SK-N-SH (cell line): ENCODE results near the gene POLR3E. TPM values are rescaled to one million over a fixed set of nuclear protein-coding genes. Genes with fewer than 3 reads are reported as not detected.
"Not testable (repeated sequence)": the region's sequence is repeated elsewhere in the genome, so short reads cannot be mapped to it uniquely, and the experiment has no call there.

Experiments used
- CTCF ChIA-PET: fragments of 300-600, 350-600 bp; formaldehyde crosslinking; extraction: SDS; loops from one replicate; lab custom pipeline; 2021; lab: Yijun Ruan, JAX
- POLR2A ChIA-PET: fragments of 350-600 bp; sonication (Branson Sonifier 250); formaldehyde crosslinking; extraction: SDS; loops from one replicate; lab custom pipeline; 2020; ENCODE audit warnings: antibody characterized with exemption, inconsistent platforms; lab: Yijun Ruan, JAX
- DNase-seq: peaks from one replicate; pipeline ENCODE4 v3.0.0; 2012
- H2AFZ ChIP-seq: fragments of 200-600 bp; sonication (generic); 2 replicates; pipeline ENCODE4 v1.8.1; 2016; ENCODE audit warnings: antibody characterized with exemption, mild to moderate bottlenecking, low read depth
- H3F3A ChIP-seq: fragments of 200-600 bp; sonication (generic); replicated peaks from 2 replicates; pipeline ENCODE3; 2016; ENCODE audit warnings: antibody characterized with exemption, mild to moderate bottlenecking; ENCODE audit not compliant: insufficient read depth
- H3K27ac ChIP-seq, 2 experiments: fragments of 200-500 bp in 1 of 2; fragments of 200-600 bp in 1 of 2; sonication (Bioruptor generic) in 1 of 2; sonication (generic), shearing (Covaris generic) in 1 of 2; 2 replicates each; pipeline versions ENCODE4 v1.5.1 to v1.6.1; 2014 to 2016; ENCODE audit warnings: low read depth in 2 of 2, inconsistent platforms in 1 of 2, low read length in 1 of 2, mild to moderate bottlenecking in 1 of 2, mixed read lengths in 1 of 2
- H3K27me3 ChIP-seq: fragments of 200-600 bp; sonication (generic), shearing (Covaris generic); 2 replicates; pipeline ENCODE4 v1.6.1; 2016; ENCODE audit warnings: mixed run types; ENCODE audit not compliant: insufficient read depth
- H3K36me3 ChIP-seq, 2 experiments: fragments of 200-500 bp in 1 of 2; fragments of 200-600 bp in 1 of 2; sonication (Bioruptor generic) in 1 of 2; sonication (generic) in 1 of 2; replicated peaks in 1 of 2; 2 replicates each; pipeline versions ENCODE3 to v1.5.1; 2014 to 2016; ENCODE audit warnings: low read length in 1 of 2, mild to moderate bottlenecking in 1 of 2; ENCODE audit not compliant: insufficient read depth in 2 of 2, control insufficient read depth in 1 of 2
- H3K4me1 ChIP-seq, 2 experiments: fragments of 200-500 bp in 1 of 2; fragments of 200-600 bp in 1 of 2; sonication (Bioruptor generic) in 1 of 2; sonication (generic), shearing (Covaris generic) in 1 of 2; 2 replicates each; pipeline versions ENCODE4 v1.5.1 to v1.6.1; 2014 to 2016; ENCODE audit warnings: low read depth in 1 of 2, low read length in 1 of 2, mixed run types in 1 of 2; ENCODE audit not compliant: insufficient read depth in 2 of 2, control insufficient read depth in 1 of 2
- H3K4me2 ChIP-seq: fragments of 200-600 bp; sonication (generic), shearing (Covaris generic); 2 replicates; pipeline ENCODE4 v1.6.1; 2017; ENCODE audit warnings: mixed run types
- H3K4me3 ChIP-seq, 2 experiments: fragments of 200-500 bp in 1 of 2; fragments of 200-600 bp in 1 of 2; sonication (Bioruptor generic) in 1 of 2; sonication (generic), shearing (Covaris generic) in 1 of 2; 2 replicates each; pipeline versions ENCODE4 v1.5.1 to v1.8.1; 2014 to 2016; ENCODE audit warnings: low read depth in 2 of 2, inconsistent platforms in 1 of 2, low read length in 1 of 2, mild to moderate bottlenecking in 1 of 2, mixed read lengths in 1 of 2, moderate library complexity in 1 of 2
- H3K79me2 ChIP-seq: fragments of 200-600 bp; sonication (generic); 2 replicates; pipeline ENCODE4 v1.8.1; 2017; ENCODE audit warnings: mild to moderate bottlenecking; ENCODE audit not compliant: insufficient read depth
- H3K9ac ChIP-seq: fragments of 200-600 bp; sonication (generic); 2 replicates; pipeline ENCODE4 v1.6.1; 2017; ENCODE audit warnings: mixed run types
- H3K9me2 ChIP-seq: fragments of 200-600 bp; sonication (generic); 2 replicates; pipeline ENCODE4 v1.6.1; 2017; ENCODE audit warnings: mixed run types
- H3K9me3 ChIP-seq: fragments of 200-600 bp; sonication (generic); 2 replicates; pipeline ENCODE4 v1.6.1; 2017; ENCODE audit warnings: mixed run types, mild to moderate bottlenecking, moderate library complexity
- H4K20me1 ChIP-seq: fragments of 200-600 bp; sonication (generic); 2 replicates; pipeline ENCODE4 v1.6.1; 2017; ENCODE audit warnings: mild to moderate bottlenecking, mixed run types; ENCODE audit not compliant: insufficient read depth
- CTCF ChIP-seq: fragments of 200-600 bp; sonication (generic); IDR thresholded peaks from 2 replicates; pipeline ENCODE4 v1.6.1; 2017; ENCODE audit warnings: antibody characterized with exemption, mild to moderate bottlenecking, moderate library complexity
- ELF1 ChIP-seq: IDR thresholded peaks from 2 replicates; pipeline ENCODE4 v1.4.0; 2012
- EZH2phosphoT487 ChIP-seq: fragments of 200-600 bp; sonication (generic); IDR thresholded peaks from 2 replicates; pipeline ENCODE4 v1.6.1; 2017; ENCODE audit warnings: low read depth, mixed run types, mild to moderate bottlenecking, antibody characterized with exemption, moderate library complexity, borderline replicate concordance
- FOSL2 ChIP-seq: IDR thresholded peaks from 2 replicates; pipeline ENCODE4 v1.4.0; 2012; ENCODE audit warnings: low read depth, mild to moderate bottlenecking, moderate library complexity, borderline replicate concordance
- FOXJ3 ChIP-seq: sonication (generic); formaldehyde crosslinking; IDR thresholded peaks from 2 replicates; pipeline ENCODE4 v1.5.1; 2020; ENCODE audit warnings: mild to moderate bottlenecking, missing genetic modification reagents
- GABPA ChIP-seq: IDR thresholded peaks from 2 replicates; pipeline ENCODE4 v1.4.0; 2012; ENCODE audit warnings: low read depth, mild to moderate bottlenecking
- IRF3 ChIP-seq: fragments of 150-350 bp; IDR thresholded peaks from 2 replicates; pipeline ENCODE4 v1.6.1; 2016; ENCODE audit warnings: mild to moderate bottlenecking, low read depth, low read length
- JUND ChIP-seq: IDR thresholded peaks from 2 replicates; pipeline ENCODE4 v1.4.0; 2012
- MEF2A ChIP-seq: IDR thresholded peaks from 2 replicates; pipeline ENCODE4 v1.4.0; 2012; ENCODE audit warnings: low read depth, borderline replicate concordance
- NFIC ChIP-seq: IDR thresholded peaks from 2 replicates; pipeline ENCODE4 v1.4.0; 2012; ENCODE audit warnings: borderline replicate concordance
- NRF1 ChIP-seq: IDR thresholded peaks from 2 replicates; pipeline ENCODE4 v1.6.1; 2012; ENCODE audit warnings: low read depth, mild to moderate bottlenecking, low read length
- POLR2AphosphoS5 ChIP-seq: IDR thresholded peaks from 2 replicates; pipeline ENCODE4 v1.6.1; 2012; ENCODE audit warnings: low read depth, low read length
- RAD21 ChIP-seq: IDR thresholded peaks from 2 replicates; pipeline ENCODE4 v1.6.1; 2012; ENCODE audit warnings: mild to moderate bottlenecking, low read length
- RXRA ChIP-seq: IDR thresholded peaks from 2 replicates; pipeline ENCODE4 v1.4.0; 2012; ENCODE audit warnings: low read depth, mild to moderate bottlenecking, borderline replicate concordance
- SMC3 ChIP-seq: IDR thresholded peaks from 2 replicates; pipeline ENCODE4 v1.6.1; 2012; ENCODE audit warnings: low read depth, low read length, improper control_type of control experiment
- TAF1 ChIP-seq: IDR thresholded peaks from 2 replicates; pipeline ENCODE4 v1.6.1; 2012; ENCODE audit warnings: low read depth, mild to moderate bottlenecking, low read length, moderate library complexity, borderline replicate concordance
- TCF12 ChIP-seq: IDR thresholded peaks from 2 replicates; pipeline ENCODE4 v1.4.0; 2012
- TEAD4 ChIP-seq: IDR thresholded peaks from 2 replicates; pipeline ENCODE4 v1.4.0; 2012; ENCODE audit warnings: mild to moderate bottlenecking, borderline replicate concordance; ENCODE audit not compliant: insufficient read depth
- ZBTB33 ChIP-seq: IDR thresholded peaks from 2 replicates; pipeline ENCODE4 v1.4.0; 2012; ENCODE audit warnings: low read depth, borderline replicate concordance
- WGBS: methylation state at CpG from one replicate; pipeline ENCODE4 v1.1.6; 2017; ENCODE audit warnings: low lambda C conversion rate; 5-methylcytosine and 5-hydroxymethylcytosine counted together
- polyA plus RNA-seq, 3 experiments: library from polyadenylated mRNA; depleted of rRNA; stranded (reverse); fragments of >200 nt; gene quantifications; 2 replicates each; pipeline ENCODE4 v1.2.3, GENCODE V29; 2012

POLR3E gene
- polyA plus RNA-seq, 1 of the 3 experiments (the other 2 are of a cell fraction): 59.6 TPM

GRCh38 chr16:22348291-22348690, 51.1 kb downstream of the POLR3E start:
- TF ChIP-seq ELF1 (no peak), TEAD4 (no peak), RXRA (no peak), RAD21 (no peak), FOSL2 (no peak), IRF3 (no peak), TAF1 (no peak), JUND (no peak), TCF12 (no peak), POLR2AphosphoS5 (no peak), MEF2A (no peak), FOXJ3 (CRISPR knock-in tag) (no peak), CTCF (no peak), EZH2phosphoT487 (no peak), ZBTB33 (no peak), SMC3 (no peak), NFIC (no peak), NRF1 (no peak), GABPA (no peak)
- Histone ChIP-seq H3K27ac (no peak overlapping the region), H3F3A (peaks cover 36% of the 10 kb centered on the region), H2AFZ (no peak overlapping the region), H3K4me1 (peaks cover 0 to 10% of the 10 kb centered on the region in 2 experiments; a peak in 1 of 4 replicates), H3K79me2 (peaks cover 62% of the 10 kb centered on the region), H3K27me3 (no peaks in the 10 kb centered on the region), H3K36me3 (peaks cover 37 to 86% of the 10 kb centered on the region in 2 experiments), H3K4me2 (no peak overlapping the region), H4K20me1 (no peaks in the 10 kb centered on the region), H3K9me3 (no peaks in the 10 kb centered on the region), H3K9me2 (no peaks in the 10 kb centered on the region), H3K9ac (no peak overlapping the region), H3K4me3 (no peak overlapping the region)
- CTCF ChIA-PET: interaction anchor here (3.1 kb wide), 1 partner anchor 27 kb away, joined by 9 read pairs; no protein-coding TSS in a partner anchor
- no peak for DNase-seq
- POLR2A ChIA-PET: no interaction called here
- WGBS: 82% methylated on average over 2 of the region's 2 CpGs

GRCh38 chr16:22351017-22351416, 53.8 kb downstream of the POLR3E start:
- H2AFZ ChIP-seq, CTCF ChIA-PET, H3K9ac ChIP-seq, H3K4me2 ChIP-seq, H3K4me3 ChIP-seq, POLR2A ChIA-PET, DNase-seq, H3K27ac ChIP-seq, H3K9me2 ChIP-seq, H3K9me3 ChIP-seq, H3K27me3 ChIP-seq, H4K20me1 ChIP-seq: not testable (repeated sequence)
- peaks cover 3 to 20% of the 10 kb centered on the region in 2 experiments; a peak in 3 of 4 replicates for H3K4me1 ChIP-seq
- H3F3A ChIP-seq: peaks cover 42% of the 10 kb centered on the region
- peaks cover 67% of the 10 kb centered on the region for H3K79me2 ChIP-seq
- WGBS: 91% methylated on average over 6 of the region's 6 CpGs
- H3K36me3 ChIP-seq: peaks cover 33 to 70% of the 10 kb centered on the region in 2 experiments
